Prostate gland (tissue), 2 donors: Measurements from ENCODE around the gene CRYBB1.

Source experiments
- CTCF ChIP-seq, 4 experiments: fragments of 200-600 bp in 2 of 4; fragments of 450-650 bp in 2 of 4; sonication (generic) in 2 of 4; IDR thresholded peaks; 1 replicate in 3 of 4; 2 replicates in 1 of 4; pipeline ENCODE4 v1.5.1; 2016 to 2019; ENCODE audit warnings: antibody characterized with exemption in 4 of 4, mild to moderate bottlenecking in 2 of 4, moderate library complexity in 2 of 4
- POLR2A ChIP-seq: fragments of 450-650 bp; IDR thresholded peaks from one replicate; pipeline ENCODE4 v1.6.1; 2016; ENCODE audit warnings: antibody characterized with exemption, mild to moderate bottlenecking
- POLR2AphosphoS5 ChIP-seq: sonication (generic); formaldehyde crosslinking; IDR thresholded peaks from one replicate; pipeline ENCODE4 v1.6.1; 2017; ENCODE audit warnings: antibody characterized with exemption

GRCh38 chr22:26616650-26617049, 1.2 kb downstream of the CRYBB1 start:
- TF ChIP-seq CTCF (IDR thresholded peaks at IDR 0.05) = no peak
- TF ChIP-seq POLR2AphosphoS5 = no peak
- no peak for TF ChIP-seq POLR2A
